Measurements from ENCODE around the gene MYBPC3. TPM values are rescaled to one million over a fixed set of nuclear protein-coding genes. Genes with fewer than 3 reads are reported as not detected.

The MYBPC3 gene
- polyA plus RNA-seq (ENCODE audit: insufficient read length), result 0.75 TPM

DNA sequence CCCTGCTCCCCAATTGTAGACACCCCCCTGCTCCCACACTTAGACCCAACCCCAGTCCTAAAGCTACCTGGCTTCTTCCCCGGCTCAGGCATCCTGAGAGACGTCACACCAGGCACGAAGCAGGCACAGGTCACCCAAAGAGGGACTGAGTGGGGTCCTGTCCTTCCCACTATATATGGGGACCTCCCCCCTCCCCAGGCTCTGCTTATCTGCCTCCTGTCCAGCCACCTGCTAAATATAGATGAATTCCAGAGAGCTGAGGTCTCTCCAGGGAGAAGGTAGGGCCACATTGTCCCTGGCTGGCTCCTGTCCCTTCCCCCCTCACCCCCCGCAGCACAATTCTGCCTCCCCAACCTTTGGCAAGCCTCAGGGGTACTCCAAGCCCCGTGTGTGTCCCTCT, at the start of gene MYBPC3:
TSS of gene MYBPC3 (minus strand) at position 147 of the 400 bp plus-strand sequence. CDS start at position 92, 55 bp downstream.
- DNase-seq (ENCODE audit: low read depth), result no peak

DNA sequence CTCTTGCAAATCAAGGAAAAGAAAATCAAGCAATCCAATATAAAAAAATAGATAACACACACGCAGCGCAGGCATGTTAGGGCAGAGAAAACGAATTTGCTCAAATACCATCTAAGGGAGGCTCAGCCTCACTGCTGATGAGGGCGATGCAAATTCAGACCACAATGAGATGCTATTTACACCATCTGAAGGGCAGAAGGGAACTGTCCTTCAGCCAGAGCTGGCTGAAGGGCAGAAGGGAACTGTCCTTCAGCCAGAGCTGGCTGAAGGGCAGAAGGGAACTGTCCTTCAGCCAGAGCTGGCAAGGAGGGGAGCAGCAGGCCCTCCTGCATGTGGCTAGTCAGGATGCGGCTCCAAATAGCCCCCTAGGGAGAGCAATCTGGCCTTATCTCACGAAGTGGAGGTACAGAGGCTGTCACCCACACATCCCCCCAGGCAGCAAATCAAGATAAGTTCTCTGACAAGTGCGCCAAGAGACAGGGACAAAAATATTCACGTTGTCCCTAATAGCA, 48.3 kb upstream of the MYBPC3 start:
- no peak for DNase-seq (ENCODE audit: low read depth)

DNA sequence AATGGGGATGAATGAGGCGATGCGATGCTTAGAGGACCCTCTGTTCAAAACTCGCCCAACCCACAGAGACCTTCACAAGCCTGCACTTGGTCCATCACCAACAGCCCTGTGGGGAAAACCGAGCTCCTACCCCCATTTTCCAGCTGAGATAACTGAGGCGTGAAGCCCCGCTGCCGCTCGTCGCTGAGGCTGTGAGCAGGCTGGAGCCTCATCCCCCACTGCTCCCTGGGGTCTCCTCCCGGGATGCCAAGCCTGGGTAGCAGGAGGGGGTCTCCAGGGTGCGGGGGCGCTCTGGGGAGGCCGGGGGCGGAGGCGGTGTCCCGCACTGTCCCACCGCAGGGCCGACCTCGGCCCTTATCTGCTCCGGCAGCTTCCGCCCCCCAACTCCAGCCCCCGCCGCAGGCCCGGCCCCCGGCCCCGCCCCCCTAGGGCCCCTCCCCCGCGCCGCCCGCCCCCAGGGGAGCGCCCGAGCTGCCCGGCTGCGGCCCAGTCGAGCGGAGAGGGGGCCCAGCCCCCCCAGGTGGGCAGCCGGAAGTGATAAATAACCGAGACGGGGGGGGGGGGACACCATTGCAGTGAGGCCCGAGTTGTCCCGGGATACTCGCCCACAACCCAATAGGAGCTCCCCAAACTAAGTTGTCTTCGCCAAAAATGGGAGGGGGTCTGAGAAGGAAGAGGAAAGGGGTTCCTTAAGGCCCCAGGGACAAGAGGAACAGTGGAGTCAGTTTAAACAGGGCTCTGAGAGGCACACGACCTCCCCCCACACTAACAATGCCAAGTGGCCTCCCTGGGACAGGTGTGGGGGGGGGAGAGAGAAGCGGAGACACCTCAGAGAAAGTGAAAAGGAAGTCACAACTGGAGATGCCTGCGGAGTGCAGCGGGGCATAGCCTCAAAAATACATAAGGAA, 47.6 kb upstream of the MYBPC3 start:
- DNase-seq (ENCODE audit: low read depth), result no peak

DNA sequence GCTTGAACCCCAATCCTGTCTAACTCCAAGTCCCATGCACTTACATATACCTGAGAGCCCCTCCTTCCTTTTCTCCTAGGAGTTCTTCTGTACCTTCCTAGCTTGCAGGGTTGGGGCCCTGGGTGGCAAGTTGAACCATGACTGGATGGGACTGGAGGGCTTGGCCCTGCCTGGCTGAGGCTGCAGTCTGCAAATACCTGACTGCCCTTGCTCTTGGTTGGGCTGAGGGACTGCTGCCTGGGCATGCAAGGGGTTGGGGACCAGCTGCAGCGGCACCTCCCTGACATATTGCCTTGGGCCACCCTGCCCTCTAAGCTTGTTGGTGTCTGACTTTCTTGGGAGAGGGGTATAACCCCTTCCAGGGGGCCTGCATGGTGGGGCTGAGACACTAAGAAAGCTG, 46.0 kb upstream of the MYBPC3 start:
- DNase-seq (ENCODE audit: low read depth), result no peak

DNA sequence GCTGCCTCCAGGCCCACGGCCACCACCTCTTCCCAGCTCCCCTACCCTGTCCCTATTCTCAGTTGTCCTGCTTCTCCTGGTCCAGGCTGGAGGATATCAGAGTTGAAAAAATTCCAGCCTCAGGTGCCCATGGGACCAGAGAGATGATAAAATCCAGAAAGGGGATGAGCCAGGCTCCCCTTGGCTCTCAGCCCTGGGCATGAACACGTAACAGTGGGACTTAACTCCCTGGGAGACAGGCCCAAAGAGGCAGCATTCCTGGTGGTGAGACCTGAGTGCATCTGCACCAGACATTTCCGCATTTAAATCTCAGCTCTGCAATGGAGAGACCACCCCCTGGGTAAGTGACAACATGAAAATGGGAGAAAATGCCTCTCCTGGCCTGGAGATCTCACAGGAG, 45.5 kb upstream of the MYBPC3 start:
- DNase-seq (ENCODE audit: low read depth), result no peak

GRCh38 chr11:47396049-47396320, 43.5 kb upstream of the MYBPC3 start:
- DNase-seq (ENCODE audit: low read depth), result no peak

DNA sequence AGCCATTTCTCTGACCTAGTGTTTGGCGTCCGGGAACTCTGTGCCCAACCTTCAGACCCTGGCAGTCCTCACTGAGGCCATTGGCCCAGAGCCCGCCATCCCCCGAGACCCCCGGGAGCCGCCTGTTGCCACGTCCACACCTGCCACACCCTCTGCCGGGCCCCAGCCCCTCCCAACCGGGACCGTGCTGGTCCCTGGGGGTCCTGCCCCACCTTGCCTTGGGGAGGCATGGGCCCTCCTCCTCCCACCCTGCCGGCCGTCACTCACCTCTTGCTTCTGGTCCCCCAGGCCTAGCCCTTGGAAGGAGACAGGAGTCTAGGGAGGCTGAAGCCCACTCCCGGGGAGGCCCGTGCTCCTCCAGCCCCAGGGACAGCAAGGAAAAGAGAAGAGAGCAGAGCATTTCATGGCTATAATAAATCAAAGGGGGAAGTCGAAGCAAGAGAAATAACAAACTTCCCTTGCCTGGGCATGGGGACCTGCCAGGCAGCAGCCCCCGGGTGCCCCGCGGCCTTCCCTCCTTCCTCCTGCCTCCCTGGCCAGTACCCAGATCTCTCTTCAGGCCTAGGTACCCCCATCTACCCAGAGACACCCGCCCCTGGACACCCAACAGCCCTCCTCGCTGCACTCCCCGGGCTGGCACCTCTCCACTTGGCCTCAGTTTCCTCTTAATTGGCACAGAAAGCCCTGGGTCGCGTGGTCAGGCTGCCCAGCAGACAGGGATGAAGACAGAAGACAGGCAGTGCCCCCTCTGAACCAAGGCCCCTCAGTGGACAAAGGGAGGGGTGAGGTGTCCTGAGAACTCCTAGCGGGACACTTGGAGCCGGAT, 42.9 kb upstream of the MYBPC3 start:
- no peak for DNase-seq (ENCODE audit: low read depth)

GRCh38 chr11:47394322-47395222, 42.1 kb upstream of the MYBPC3 start:
- DNase-seq (ENCODE audit: low read depth), result no peak

DNA sequence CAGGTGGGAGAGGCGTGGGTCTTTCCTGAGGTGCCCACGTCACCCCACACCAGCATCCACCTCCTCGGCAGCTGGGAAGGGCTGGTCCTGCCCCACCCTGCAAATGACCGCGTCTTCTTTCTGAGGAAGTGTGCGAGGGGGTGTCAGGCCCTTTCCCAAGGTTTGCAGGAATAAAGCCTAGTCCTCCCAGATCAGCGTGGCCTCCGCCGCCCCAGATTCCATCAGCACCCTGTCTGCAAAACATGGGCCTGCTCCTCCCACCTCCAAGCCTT, 41.5 kb upstream of the MYBPC3 start:
- DNase-seq (ENCODE audit: low read depth), result no peak

GRCh38 chr11:47393163-47394049, 40.9 kb upstream of the MYBPC3 start:
- DNase-seq (ENCODE audit: low read depth), result no peak

DNA sequence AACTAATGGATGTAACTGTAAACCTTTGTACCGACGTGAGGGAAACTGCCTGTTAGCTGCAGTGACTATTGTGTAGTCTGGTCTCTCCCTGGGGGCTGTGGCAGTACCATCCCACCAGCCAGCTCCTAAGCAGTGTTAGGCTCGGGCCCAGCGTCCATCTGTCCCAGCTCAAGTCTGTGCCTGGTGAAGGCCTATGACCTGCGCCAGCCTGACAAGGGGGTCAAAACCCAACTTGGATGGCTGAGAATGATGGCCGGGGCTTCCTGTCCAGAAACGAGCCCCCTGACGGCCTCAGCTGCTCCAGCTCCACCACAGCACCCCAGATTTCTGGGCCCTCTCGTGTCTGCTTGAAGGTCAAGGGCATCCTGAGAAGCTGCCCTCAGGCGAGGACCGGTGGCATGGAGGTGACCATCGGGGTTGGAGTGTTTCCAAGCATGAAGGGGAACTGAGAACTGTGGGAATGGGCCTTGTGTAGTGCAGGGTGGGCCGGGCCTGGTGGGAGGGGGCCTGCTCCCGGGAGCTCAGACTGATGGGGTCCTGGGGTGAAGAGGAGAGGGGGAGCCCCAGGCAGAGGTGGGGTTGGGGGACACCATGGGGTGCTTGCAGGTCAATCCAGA, 40.2 kb upstream of the MYBPC3 start:
- no peak for DNase-seq (ENCODE audit: low read depth)

GRCh38 chr11:47391711-47392432, 39.4 kb upstream of the MYBPC3 start:
- DNase-seq (ENCODE audit: low read depth), result no peak

DNA sequence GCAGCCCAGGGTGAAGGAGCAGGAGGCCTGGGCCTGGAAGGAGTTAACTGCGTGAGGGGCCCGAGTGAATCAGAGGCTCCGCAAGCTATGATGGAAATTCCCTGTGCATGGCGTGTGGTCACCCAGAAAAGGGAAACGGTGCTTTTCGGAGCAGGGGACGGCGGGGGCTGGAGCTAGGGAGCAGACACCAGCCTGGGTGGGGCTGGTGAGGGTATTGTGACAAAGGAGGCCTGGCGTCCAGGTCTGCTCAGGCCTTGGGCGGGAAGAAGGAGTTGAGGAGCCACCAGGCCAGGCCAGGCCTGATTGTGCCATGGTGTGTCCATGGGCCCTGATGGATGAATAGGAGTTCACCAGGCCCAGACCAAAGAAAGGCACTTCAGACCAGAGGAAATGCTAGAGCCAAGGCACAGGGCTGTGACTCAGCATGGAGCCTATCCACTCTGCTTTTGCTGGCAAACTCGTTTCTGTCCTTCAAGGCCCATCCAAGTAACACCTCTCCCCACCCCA, 38.6 kb upstream of the MYBPC3 start:
- no peak for DNase-seq (ENCODE audit: low read depth)

DNA sequence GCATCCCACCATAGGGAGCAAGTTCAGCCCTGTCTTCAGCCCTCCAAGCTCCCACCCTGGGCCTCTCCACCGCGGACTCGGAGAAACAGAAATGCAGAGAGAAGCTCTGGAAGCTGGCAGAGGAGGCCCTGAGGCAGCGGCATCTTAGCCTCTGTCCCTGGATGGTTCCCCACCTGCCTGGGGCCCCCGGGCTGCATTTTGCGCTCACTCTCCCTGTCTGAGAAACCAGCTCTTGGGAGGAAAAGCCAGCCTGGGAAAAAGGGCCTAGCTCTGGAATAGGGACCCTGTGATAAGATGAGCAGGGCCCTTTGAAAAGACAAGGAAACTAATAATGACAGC, 37.9 kb upstream of the MYBPC3 start:
- DNase-seq (ENCODE audit: low read depth), result no peak

DNA sequence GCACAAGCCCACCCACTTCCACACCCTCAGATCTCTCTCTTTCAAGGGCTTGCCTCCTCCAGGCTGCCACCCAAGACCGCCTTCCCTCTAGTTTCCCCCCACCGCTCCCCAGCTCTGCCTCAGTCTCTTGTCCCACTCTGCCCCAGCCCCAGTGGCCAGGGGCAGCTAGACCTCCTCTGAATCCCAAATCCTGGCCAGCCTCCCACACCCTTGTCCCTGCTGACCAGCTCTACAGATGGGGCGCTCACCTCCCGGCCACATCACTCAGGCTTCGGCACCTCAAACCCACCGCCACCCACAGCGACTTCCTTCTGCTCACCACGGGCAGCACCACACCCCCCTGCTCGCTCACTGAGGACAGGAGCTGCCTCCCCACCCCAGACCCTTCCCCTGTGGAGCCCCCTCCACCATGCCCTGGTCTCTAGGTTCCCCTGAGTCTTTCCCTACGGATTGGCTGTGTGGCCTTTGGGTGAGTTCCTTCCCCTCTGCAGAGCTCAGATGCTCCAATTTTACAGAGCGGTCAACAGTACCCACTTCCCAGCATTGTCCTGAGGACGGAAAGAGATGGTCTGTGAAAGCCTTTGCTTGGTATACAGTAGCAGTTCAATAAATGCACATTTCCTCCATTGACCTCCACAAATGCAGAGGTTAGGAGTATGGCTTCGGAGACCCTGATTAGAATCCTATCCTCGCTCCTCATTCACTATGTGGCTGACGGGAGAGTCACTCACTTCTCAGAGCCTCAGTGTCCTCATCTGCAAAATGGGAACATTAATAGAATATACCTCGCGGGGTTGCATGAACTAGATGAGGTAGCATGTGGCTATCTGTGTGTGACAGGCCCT, 37.3 kb upstream of the MYBPC3 start:
- no peak for DNase-seq (ENCODE audit: low read depth)

GRCh38 chr11:47388697-47389576, 36.4 kb upstream of the MYBPC3 start:
- no peak for DNase-seq (ENCODE audit: low read depth)

DNA sequence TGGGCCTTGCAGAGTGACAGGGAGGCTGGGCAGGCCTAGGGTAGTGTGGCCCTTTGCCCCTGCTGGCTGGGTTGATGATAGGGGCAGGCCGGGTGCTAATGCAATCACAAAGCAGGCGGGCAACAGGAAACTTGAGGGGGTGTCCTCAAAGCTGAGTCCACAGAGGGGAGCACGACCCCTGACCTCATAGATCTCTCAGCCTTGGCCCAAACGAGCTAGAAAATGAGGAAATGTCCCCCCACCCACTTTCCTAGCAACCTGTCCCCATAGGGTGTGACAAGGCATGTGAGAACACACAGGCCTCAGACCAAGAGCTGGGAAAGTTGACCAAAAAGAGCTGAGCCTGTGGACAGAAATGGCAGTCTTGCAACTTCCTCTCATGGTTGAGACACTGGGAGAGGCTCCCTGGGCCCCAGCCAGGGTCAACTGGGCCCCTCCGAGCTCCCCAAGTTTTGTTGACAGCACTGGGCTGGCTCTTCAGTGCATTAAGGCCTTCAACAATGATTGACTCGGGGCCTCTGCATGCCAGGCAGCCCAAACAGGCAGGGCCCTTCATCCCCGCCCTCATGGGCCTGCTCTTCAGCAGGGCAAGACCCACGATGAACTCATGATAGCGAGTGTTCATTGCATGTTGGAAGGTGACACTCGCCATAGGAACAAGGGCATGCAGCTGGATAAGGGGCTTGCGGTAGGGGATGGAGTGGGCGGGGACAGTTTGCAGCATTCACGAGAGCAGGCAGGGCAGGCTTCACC, 35.6 kb upstream of the MYBPC3 start:
- DNase-seq (ENCODE audit: low read depth), result no peak

Data from forelimb muscle (tissue), 1 donor.